SK-N-SH (cell line): ENCODE data around the gene MXRA8. TPM values are rescaled to one million over a fixed set of nuclear protein-coding genes. Genes with fewer than 3 reads are reported as not detected.

Source experiments
- CTCF ChIA-PET: fragments of 300-600, 350-600 bp; formaldehyde crosslinking; extraction: SDS; loops from one replicate; lab custom pipeline; 2021; lab: Yijun Ruan, JAX
- POLR2A ChIA-PET: fragments of 350-600 bp; sonication (Branson Sonifier 250); formaldehyde crosslinking; extraction: SDS; loops from one replicate; lab custom pipeline; 2020; ENCODE audit warnings: antibody characterized with exemption, inconsistent platforms; lab: Yijun Ruan, JAX
- DNase-seq: peaks from one replicate; pipeline ENCODE4 v3.0.0; 2012
- H2AFZ ChIP-seq: fragments of 200-600 bp; sonication (generic); 2 replicates; pipeline ENCODE4 v1.8.1; 2016; ENCODE audit warnings: antibody characterized with exemption, mild to moderate bottlenecking, low read depth
- H3F3A ChIP-seq: fragments of 200-600 bp; sonication (generic); replicated peaks from 2 replicates; pipeline ENCODE3; 2016; ENCODE audit warnings: antibody characterized with exemption, mild to moderate bottlenecking; ENCODE audit not compliant: insufficient read depth
- H3K27ac ChIP-seq, 2 experiments: fragments of 200-500 bp in 1 of 2; fragments of 200-600 bp in 1 of 2; sonication (Bioruptor generic) in 1 of 2; sonication (generic), shearing (Covaris generic) in 1 of 2; 2 replicates each; pipeline versions ENCODE4 v1.5.1 to v1.6.1; 2014 to 2016; ENCODE audit warnings: low read depth in 2 of 2, inconsistent platforms in 1 of 2, low read length in 1 of 2, mild to moderate bottlenecking in 1 of 2, mixed read lengths in 1 of 2
- H3K27me3 ChIP-seq: fragments of 200-600 bp; sonication (generic), shearing (Covaris generic); 2 replicates; pipeline ENCODE4 v1.6.1; 2016; ENCODE audit warnings: mixed run types; ENCODE audit not compliant: insufficient read depth
- H3K36me3 ChIP-seq, 2 experiments: fragments of 200-500 bp in 1 of 2; fragments of 200-600 bp in 1 of 2; sonication (Bioruptor generic) in 1 of 2; sonication (generic) in 1 of 2; replicated peaks in 1 of 2; 2 replicates each; pipeline versions ENCODE3 to v1.5.1; 2014 to 2016; ENCODE audit warnings: low read length in 1 of 2, mild to moderate bottlenecking in 1 of 2; ENCODE audit not compliant: insufficient read depth in 2 of 2, control insufficient read depth in 1 of 2
- H3K4me1 ChIP-seq, 2 experiments: fragments of 200-500 bp in 1 of 2; fragments of 200-600 bp in 1 of 2; sonication (Bioruptor generic) in 1 of 2; sonication (generic), shearing (Covaris generic) in 1 of 2; 2 replicates each; pipeline versions ENCODE4 v1.5.1 to v1.6.1; 2014 to 2016; ENCODE audit warnings: low read depth in 1 of 2, low read length in 1 of 2, mixed run types in 1 of 2; ENCODE audit not compliant: insufficient read depth in 2 of 2, control insufficient read depth in 1 of 2
- H3K4me2 ChIP-seq: fragments of 200-600 bp; sonication (generic), shearing (Covaris generic); 2 replicates; pipeline ENCODE4 v1.6.1; 2017; ENCODE audit warnings: mixed run types
- H3K4me3 ChIP-seq, 2 experiments: fragments of 200-500 bp in 1 of 2; fragments of 200-600 bp in 1 of 2; sonication (Bioruptor generic) in 1 of 2; sonication (generic), shearing (Covaris generic) in 1 of 2; 2 replicates each; pipeline versions ENCODE4 v1.5.1 to v1.8.1; 2014 to 2016; ENCODE audit warnings: low read depth in 2 of 2, inconsistent platforms in 1 of 2, low read length in 1 of 2, mild to moderate bottlenecking in 1 of 2, mixed read lengths in 1 of 2, moderate library complexity in 1 of 2
- H3K79me2 ChIP-seq: fragments of 200-600 bp; sonication (generic); 2 replicates; pipeline ENCODE4 v1.8.1; 2017; ENCODE audit warnings: mild to moderate bottlenecking; ENCODE audit not compliant: insufficient read depth
- H3K9ac ChIP-seq: fragments of 200-600 bp; sonication (generic); 2 replicates; pipeline ENCODE4 v1.6.1; 2017; ENCODE audit warnings: mixed run types
- H3K9me2 ChIP-seq: fragments of 200-600 bp; sonication (generic); 2 replicates; pipeline ENCODE4 v1.6.1; 2017; ENCODE audit warnings: mixed run types
- H3K9me3 ChIP-seq: fragments of 200-600 bp; sonication (generic); 2 replicates; pipeline ENCODE4 v1.6.1; 2017; ENCODE audit warnings: mixed run types, mild to moderate bottlenecking, moderate library complexity
- H4K20me1 ChIP-seq: fragments of 200-600 bp; sonication (generic); 2 replicates; pipeline ENCODE4 v1.6.1; 2017; ENCODE audit warnings: mild to moderate bottlenecking, mixed run types; ENCODE audit not compliant: insufficient read depth
- FOSL2 ChIP-seq: IDR thresholded peaks from 2 replicates; pipeline ENCODE4 v1.4.0; 2012; ENCODE audit warnings: low read depth, mild to moderate bottlenecking, moderate library complexity, borderline replicate concordance
- FOXJ3 ChIP-seq: sonication (generic); formaldehyde crosslinking; IDR thresholded peaks from 2 replicates; pipeline ENCODE4 v1.5.1; 2020; ENCODE audit warnings: mild to moderate bottlenecking, missing genetic modification reagents
- FOXM1 ChIP-seq: IDR thresholded peaks from 2 replicates; pipeline ENCODE4 v1.4.0; 2012; ENCODE audit warnings: low read depth, mild to moderate bottlenecking
- GABPA ChIP-seq: IDR thresholded peaks from 2 replicates; pipeline ENCODE4 v1.4.0; 2012; ENCODE audit warnings: low read depth, mild to moderate bottlenecking
- JUND ChIP-seq: IDR thresholded peaks from 2 replicates; pipeline ENCODE4 v1.4.0; 2012
- MEF2A ChIP-seq: IDR thresholded peaks from 2 replicates; pipeline ENCODE4 v1.4.0; 2012; ENCODE audit warnings: low read depth, borderline replicate concordance
- MXI1 ChIP-seq: IDR thresholded peaks from 2 replicates; pipeline ENCODE4 v1.6.1; 2012; ENCODE audit warnings: mild to moderate bottlenecking, low read depth, low read length, improper control_type of control experiment
- NRF1 ChIP-seq: IDR thresholded peaks from 2 replicates; pipeline ENCODE4 v1.6.1; 2012; ENCODE audit warnings: low read depth, mild to moderate bottlenecking, low read length
- RAD21 ChIP-seq: IDR thresholded peaks from 2 replicates; pipeline ENCODE4 v1.6.1; 2012; ENCODE audit warnings: mild to moderate bottlenecking, low read length
- TCF12 ChIP-seq: IDR thresholded peaks from 2 replicates; pipeline ENCODE4 v1.4.0; 2012
- WGBS: methylation state at CpG from one replicate; pipeline ENCODE4 v1.1.6; 2017; ENCODE audit warnings: low lambda C conversion rate; 5-methylcytosine and 5-hydroxymethylcytosine counted together
- polyA plus RNA-seq, 3 experiments: library from polyadenylated mRNA; depleted of rRNA; stranded (reverse); fragments of >200 nt; gene quantifications; 2 replicates each; pipeline ENCODE4 v1.2.3, GENCODE V29; 2012
- TF ChIP-seq, protein P1 (sequence below): fragments of 150-350 bp; IDR thresholded peaks from 2 replicates; pipeline ENCODE4 v1.6.1; 2017; ENCODE audit warnings: antibody characterized with exemption, low read length, low read depth, borderline replicate concordance
- TF ChIP-seq, protein P2 (sequence below): IDR thresholded peaks from 2 replicates; pipeline ENCODE4 v1.6.1; 2012; ENCODE audit warnings: mild to moderate bottlenecking, low read depth, low read length, moderate library complexity

The MXRA8 gene
- polyA plus RNA-seq, 1 of the 3 experiments (the other 2 are of a cell fraction), result 2.5 TPM

DNA sequence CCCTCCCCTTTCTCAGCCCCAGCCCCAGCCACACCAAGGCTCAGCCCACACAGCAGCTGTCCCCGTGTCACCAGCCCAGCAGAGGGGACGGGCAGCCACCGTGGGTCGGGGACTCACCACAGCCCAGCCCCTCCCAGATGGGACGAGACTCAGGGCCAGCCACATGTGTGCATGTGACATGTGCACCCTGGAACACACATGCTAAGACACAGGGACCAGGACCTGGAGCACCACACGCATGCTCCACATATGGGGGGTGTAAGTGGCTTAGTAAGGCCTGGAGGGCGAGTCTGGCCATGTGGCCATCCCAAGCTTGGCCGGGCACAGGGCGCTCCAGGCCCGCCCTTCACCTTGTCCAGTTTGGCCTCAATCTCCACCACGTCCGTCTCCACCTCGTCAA is 54.6 kb downstream of the MXRA8 start:
- Histone ChIP-seq H3K27ac (peak overlapping the region in 1 of 2 experiments; percentile 97; a peak in 2 of 4 replicates), H3K27me3 (no peaks in the 10 kb centered on the region), H3K9ac (no peak overlapping the region), H3K79me2 (peaks cover 32% of the 10 kb centered on the region), H3F3A (no peaks in the 10 kb centered on the region), H3K9me2 (no peaks in the 10 kb centered on the region), H3K4me2 (no peak overlapping the region), H2AFZ (no peak overlapping the region), H3K9me3 (no peaks in the 10 kb centered on the region), H3K36me3 (peaks cover 0 to 3% of the 10 kb centered on the region in 2 experiments), H3K4me1 (peaks cover 13 to 42% of the 10 kb centered on the region in 2 experiments; a peak in 2 of 4 replicates), H3K4me3 (peak overlapping the region in 1 of 2 experiments; percentile 9; a peak in 1 of 4 replicates), H4K20me1 (peaks cover 11% of the 10 kb centered on the region; the same call in 1 of the 2 replicates)
- peak; percentile 77 for DNase-seq
- CTCF ChIA-PET, result interaction anchor here (1.1 to 3.7 kb wide), 4 partner anchors 9 to 183 kb away, joined by 3 to 44 read pairs (median 4); no protein-coding TSS in a partner anchor
- POLR2A ChIA-PET, result interaction anchor here (0.6 kb wide), 1 partner anchor 186 kb away, joined by 4 read pairs; no protein-coding TSS in a partner anchor
- 88% methylated on average over 1 of the region's 13 CpGs for WGBS
- TF ChIP-seq FOSL2 (no peak), NRF1 (peak; percentile 35; the same call in 1 of the 2 replicates), GABPA (no peak), MXI1 (peak; percentile 87; the same call in 1 of the 2 replicates), MEF2A (no peak)

GRCh38 chr1:1302951-1303509 is 55.3 kb downstream of the MXRA8 start:
- ChIA-PET CTCF (interaction anchor here (1.1 to 3.7 kb wide), 4 partner anchors 8 to 182 kb away, joined by 3 to 44 read pairs (median 4); no protein-coding TSS in a partner anchor), POLR2A (interaction anchor here (0.8 kb wide), 1 partner anchor 11 kb away, joined by 4 read pairs; no protein-coding TSS in a partner anchor)
- Histone ChIP-seq H3K27ac (peak overlapping the region in 1 of 2 experiments; percentile 97; a peak in 1 of 4 replicates), H4K20me1 (peaks cover 11% of the 10 kb centered on the region; the same call in 1 of the 2 replicates), H3K9me2 (no peaks in the 10 kb centered on the region), H3K79me2 (peaks cover 32% of the 10 kb centered on the region), H3K9me3 (no peaks in the 10 kb centered on the region), H3K4me2 (no peak overlapping the region), H3F3A (no peaks in the 10 kb centered on the region), H3K4me1 (peaks cover 13 to 45% of the 10 kb centered on the region in 2 experiments; a peak in 2 of 4 replicates), H3K36me3 (peaks cover 0 to 3% of the 10 kb centered on the region in 2 experiments), H2AFZ (no peak overlapping the region), H3K27me3 (no peaks in the 10 kb centered on the region), H3K9ac (no peak overlapping the region), H3K4me3 (no peak overlapping the region)
- no peak for DNase-seq
- 98% methylated on average over 7 of the region's 31 CpGs for WGBS
- TF ChIP-seq MEF2A (no peak), MXI1 (no peak), FOXJ3 (CRISPR knock-in tag) (no peak), JUND (no peak), RAD21 (no peak), TCF12 (no peak), FOXM1 (no peak)
- TF ChIP-seq, protein P1, sequence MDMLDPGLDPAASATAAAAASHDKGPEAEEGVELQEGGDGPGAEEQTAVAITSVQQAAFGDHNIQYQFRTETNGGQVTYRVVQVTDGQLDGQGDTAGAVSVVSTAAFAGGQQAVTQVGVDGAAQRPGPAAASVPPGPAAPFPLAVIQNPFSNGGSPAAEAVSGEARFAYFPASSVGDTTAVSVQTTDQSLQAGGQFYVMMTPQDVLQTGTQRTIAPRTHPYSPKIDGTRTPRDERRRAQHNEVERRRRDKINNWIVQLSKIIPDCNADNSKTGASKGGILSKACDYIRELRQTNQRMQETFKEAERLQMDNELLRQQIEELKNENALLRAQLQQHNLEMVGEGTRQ, result no peak
- TF ChIP-seq, protein P2, sequence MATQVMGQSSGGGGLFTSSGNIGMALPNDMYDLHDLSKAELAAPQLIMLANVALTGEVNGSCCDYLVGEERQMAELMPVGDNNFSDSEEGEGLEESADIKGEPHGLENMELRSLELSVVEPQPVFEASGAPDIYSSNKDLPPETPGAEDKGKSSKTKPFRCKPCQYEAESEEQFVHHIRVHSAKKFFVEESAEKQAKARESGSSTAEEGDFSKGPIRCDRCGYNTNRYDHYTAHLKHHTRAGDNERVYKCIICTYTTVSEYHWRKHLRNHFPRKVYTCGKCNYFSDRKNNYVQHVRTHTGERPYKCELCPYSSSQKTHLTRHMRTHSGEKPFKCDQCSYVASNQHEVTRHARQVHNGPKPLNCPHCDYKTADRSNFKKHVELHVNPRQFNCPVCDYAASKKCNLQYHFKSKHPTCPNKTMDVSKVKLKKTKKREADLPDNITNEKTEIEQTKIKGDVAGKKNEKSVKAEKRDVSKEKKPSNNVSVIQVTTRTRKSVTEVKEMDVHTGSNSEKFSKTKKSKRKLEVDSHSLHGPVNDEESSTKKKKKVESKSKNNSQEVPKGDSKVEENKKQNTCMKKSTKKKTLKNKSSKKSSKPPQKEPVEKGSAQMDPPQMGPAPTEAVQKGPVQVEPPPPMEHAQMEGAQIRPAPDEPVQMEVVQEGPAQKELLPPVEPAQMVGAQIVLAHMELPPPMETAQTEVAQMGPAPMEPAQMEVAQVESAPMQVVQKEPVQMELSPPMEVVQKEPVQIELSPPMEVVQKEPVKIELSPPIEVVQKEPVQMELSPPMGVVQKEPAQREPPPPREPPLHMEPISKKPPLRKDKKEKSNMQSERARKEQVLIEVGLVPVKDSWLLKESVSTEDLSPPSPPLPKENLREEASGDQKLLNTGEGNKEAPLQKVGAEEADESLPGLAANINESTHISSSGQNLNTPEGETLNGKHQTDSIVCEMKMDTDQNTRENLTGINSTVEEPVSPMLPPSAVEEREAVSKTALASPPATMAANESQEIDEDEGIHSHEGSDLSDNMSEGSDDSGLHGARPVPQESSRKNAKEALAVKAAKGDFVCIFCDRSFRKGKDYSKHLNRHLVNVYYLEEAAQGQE, result no peak
- TF ChIP-seq, all 33 proteins: peak for 0

Other genes starting within 250 kb of the MXRA8 start
- gene C1orf159, start 242.5 kb downstream of the MXRA8 start, polyA plus RNA-seq (2012; rRNA removed), result 10.1 and 10.2 TPM in 2 replicates
- not detected in 2 replicates for gene TTLL10, start 184.7 kb downstream of the MXRA8 start, polyA plus RNA-seq (2012; rRNA removed)
- 0.05 TPM in 1 of 2 replicates, not detected in the other for gene TNFRSF18, start 152.0 kb downstream of the MXRA8 start, polyA plus RNA-seq (2012; rRNA removed)
- gene TNFRSF4, start 144.4 kb downstream of the MXRA8 start, polyA plus RNA-seq (2012; rRNA removed), result not detected in 2 replicates
- gene SDF4, start 126.6 kb downstream of the MXRA8 start, polyA plus RNA-seq (2012; rRNA removed), result 182 and 265 TPM in 2 replicates
- 32.0 and 38.8 TPM in 2 replicates for gene B3GALT6, start 126.3 kb downstream of the MXRA8 start, polyA plus RNA-seq (2012; rRNA removed)
- gene C1QTNF12, start 111.8 kb downstream of the MXRA8 start, polyA plus RNA-seq (2012; rRNA removed), result 0.59 TPM in 1 of 2 replicates, not detected in the other
- gene UBE2J2, start 84.7 kb downstream of the MXRA8 start, polyA plus RNA-seq (2012; rRNA removed), result 31.8 and 47.5 TPM in 2 replicates
- 2.6 and 2.9 TPM in 2 replicates for gene SCNN1D, start 78.1 kb downstream of the MXRA8 start, polyA plus RNA-seq (2012; rRNA removed)
- 51.7 and 66.4 TPM in 2 replicates for gene ACAP3, start 50.6 kb downstream of the MXRA8 start, polyA plus RNA-seq (2012; rRNA removed)
- 13.9 and 19.0 TPM in 2 replicates for gene PUSL1, start 50.0 kb downstream of the MXRA8 start, polyA plus RNA-seq (2012; rRNA removed)
- 137 and 141 TPM in 2 replicates for gene INTS11, start 33.9 kb downstream of the MXRA8 start, polyA plus RNA-seq (2012; rRNA removed)
- 12.3 and 13.4 TPM in 2 replicates for gene CPTP, start 33.8 kb downstream of the MXRA8 start, polyA plus RNA-seq (2012; rRNA removed)
- 0.06 and 0.08 TPM in 2 replicates for gene TAS1R3, start 27.3 kb downstream of the MXRA8 start, polyA plus RNA-seq (2012; rRNA removed)
- 31.3 and 32.0 TPM in 2 replicates for gene DVL1, start 9.1 kb downstream of the MXRA8 start, polyA plus RNA-seq (2012; rRNA removed)
- 175 and 214 TPM in 2 replicates for gene AURKAIP1, start 16.7 kb upstream of the MXRA8 start, polyA plus RNA-seq (2012; rRNA removed)
- 362 and 475 TPM in 2 replicates for gene CCNL2, start 40.8 kb upstream of the MXRA8 start, polyA plus RNA-seq (2012; rRNA removed)
- gene MRPL20, start 48.7 kb upstream of the MXRA8 start, polyA plus RNA-seq (2012; rRNA removed), result 159 and 210 TPM in 2 replicates
- 0.06 and 0.07 TPM in 2 replicates for gene ANKRD65, start 62.7 kb upstream of the MXRA8 start, polyA plus RNA-seq (2012; rRNA removed)
- 5.3 and 7.4 TPM in 2 replicates for gene VWA1, start 77.1 kb upstream of the MXRA8 start, polyA plus RNA-seq (2012; rRNA removed)
- 0.38 and 0.49 TPM in 2 replicates for gene ATAD3C, start 91.1 kb upstream of the MXRA8 start, polyA plus RNA-seq (2012; rRNA removed)
- gene ATAD3B, start 113.2 kb upstream of the MXRA8 start, polyA plus RNA-seq (2012; rRNA removed), result 47.6 and 71.6 TPM in 2 replicates
- gene ATAD3A, start 153.6 kb upstream of the MXRA8 start, polyA plus RNA-seq (2012; rRNA removed), result 34.1 and 40.2 TPM in 2 replicates
- gene TMEM240, start 182.1 kb upstream of the MXRA8 start, polyA plus RNA-seq (2012; rRNA removed), result 6.5 and 8.1 TPM in 2 replicates
- gene SSU72, start 216.3 kb upstream of the MXRA8 start, polyA plus RNA-seq (2012; rRNA removed), result 73.6 and 104 TPM in 2 replicates
- 4.8 and 6.7 TPM in 2 replicates for gene FNDC10, start 241.6 kb upstream of the MXRA8 start, polyA plus RNA-seq (2012; rRNA removed)